ENCODE measurements around the gene QKI. TPM values are rescaled to one million over a fixed set of nuclear protein-coding genes. Genes with fewer than 3 reads are reported as not detected.
A peak's percentile ranks its signal among the peaks of the same experiment; 100 is the strongest.

The QKI gene
- total and polyA plus RNA-seq, 10 of the 15 experiments (the other 5 are each of a cell fraction or from before 2014, with no cell fraction given): 4.7 to 72.5 (median 38.9) TPM

DNA sequence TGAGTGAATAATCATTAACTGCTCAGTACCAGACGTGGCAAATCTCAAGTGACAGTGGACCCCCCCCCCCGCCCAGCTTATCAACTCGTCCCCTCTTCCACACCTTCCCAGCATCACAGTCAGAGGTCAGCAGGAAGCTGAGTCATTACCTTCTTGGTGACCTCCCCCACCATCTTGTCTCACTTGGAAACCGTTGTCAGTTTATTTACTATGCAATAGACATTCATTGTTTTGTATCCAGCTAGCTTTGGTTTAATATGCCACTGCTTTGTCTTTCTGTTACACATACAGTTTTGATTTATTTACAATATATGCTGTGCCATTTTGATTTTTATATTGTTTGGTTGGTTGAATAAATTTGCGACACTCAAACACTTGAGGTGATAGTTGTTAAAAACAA, 158.1 kb downstream of the QKI start:
- H3K9ac ChIP-seq (ENCODE audit: control insufficient read depth, insufficient read depth, low read length): no peak overlapping the region
- ChIA-PET RAD21 (ENCODE audit: unreplicated experiment) (no interaction called here), CTCF (no interaction called here), POLR2A (no interaction called here), SMC1A (ENCODE audit: uncharacterized antibody, unreplicated experiment) (interaction anchor here (1.3 to 1.4 kb wide), 2 partner anchors 18 to 160 kb away, joined by 3 read pairs; no protein-coding TSS in a partner anchor)
- no peaks in the 10 kb centered on the region for H3K27me3 ChIP-seq (replicated peaks in 1 of 2; ENCODE audit: control insufficient read depth in 2 of 2, insufficient read depth in 2 of 2, low read length in 1 of 2)
- no peaks in the 10 kb centered on the region for H3K79me2 ChIP-seq (ENCODE audit: control insufficient read depth, insufficient read depth, low read length)
- FAIRE-seq (peak; percentile 91), ATAC-seq (no peak), DNase-seq (ENCODE audit: low read depth, low spot score) (no peak)
- in situ Hi-C loops (cut with MboI) (no loop called here), intact Hi-C loops (cut with micrococcal nuclease; ENCODE audit: unreplicated experiment) (no loop called here)
- no peaks in the 10 kb centered on the region for H3K9me3 ChIP-seq (replicated peaks; ENCODE audit: control insufficient read depth, insufficient read depth, low read length)
- no peak overlapping the region for H3K4me2 ChIP-seq (ENCODE audit: control insufficient read depth, insufficient read depth)
- H4K20me1 ChIP-seq (ENCODE audit: control insufficient read depth, insufficient read depth): no peaks in the 10 kb centered on the region
- no peak for TF ChIP-seq TCF3 (IDR thresholded peaks at IDR 0.05; ENCODE audit: borderline replicate concordance, insufficient read depth, low read depth, low read length)
- TF ChIP-seq CHD2 (IDR thresholded peaks at IDR 0.05; ENCODE audit: borderline replicate concordance, low read depth, low read length): no peak
- TF ChIP-seq, protein P1, sequence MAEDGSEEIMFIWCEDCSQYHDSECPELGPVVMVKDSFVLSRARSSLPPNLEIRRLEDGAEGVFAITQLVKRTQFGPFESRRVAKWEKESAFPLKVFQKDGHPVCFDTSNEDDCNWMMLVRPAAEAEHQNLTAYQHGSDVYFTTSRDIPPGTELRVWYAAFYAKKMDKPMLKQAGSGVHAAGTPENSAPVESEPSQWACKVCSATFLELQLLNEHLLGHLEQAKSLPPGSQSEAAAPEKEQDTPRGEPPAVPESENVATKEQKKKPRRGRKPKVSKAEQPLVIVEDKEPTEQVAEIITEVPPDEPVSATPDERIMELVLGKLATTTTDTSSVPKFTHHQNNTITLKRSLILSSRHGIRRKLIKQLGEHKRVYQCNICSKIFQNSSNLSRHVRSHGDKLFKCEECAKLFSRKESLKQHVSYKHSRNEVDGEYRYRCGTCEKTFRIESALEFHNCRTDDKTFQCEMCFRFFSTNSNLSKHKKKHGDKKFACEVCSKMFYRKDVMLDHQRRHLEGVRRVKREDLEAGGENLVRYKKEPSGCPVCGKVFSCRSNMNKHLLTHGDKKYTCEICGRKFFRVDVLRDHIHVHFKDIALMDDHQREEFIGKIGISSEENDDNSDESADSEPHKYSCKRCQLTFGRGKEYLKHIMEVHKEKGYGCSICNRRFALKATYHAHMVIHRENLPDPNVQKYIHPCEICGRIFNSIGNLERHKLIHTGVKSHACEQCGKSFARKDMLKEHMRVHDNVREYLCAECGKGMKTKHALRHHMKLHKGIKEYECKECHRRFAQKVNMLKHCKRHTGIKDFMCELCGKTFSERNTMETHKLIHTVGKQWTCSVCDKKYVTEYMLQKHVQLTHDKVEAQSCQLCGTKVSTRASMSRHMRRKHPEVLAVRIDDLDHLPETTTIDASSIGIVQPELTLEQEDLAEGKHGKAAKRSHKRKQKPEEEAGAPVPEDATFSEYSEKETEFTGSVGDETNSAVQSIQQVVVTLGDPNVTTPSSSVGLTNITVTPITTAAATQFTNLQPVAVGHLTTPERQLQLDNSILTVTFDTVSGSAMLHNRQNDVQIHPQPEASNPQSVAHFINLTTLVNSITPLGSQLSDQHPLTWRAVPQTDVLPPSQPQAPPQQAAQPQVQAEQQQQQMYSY (CRISPR knock-in tag; IDR thresholded peaks at IDR 0.05): no peak
- no peak for TF ChIP-seq MTA3 (IDR thresholded peaks at IDR 0.05; ENCODE audit: borderline replicate concordance, low read length)
- H3K4me3 ChIP-seq: no peak overlapping the region
- no peaks in the 10 kb centered on the region for H3K36me3 ChIP-seq (ENCODE audit: control insufficient read depth in 2 of 2, insufficient read depth in 2 of 2, low read length in 1 of 2)
- no peaks in the 10 kb centered on the region for H3K4me1 ChIP-seq (ENCODE audit: control insufficient read depth, insufficient read depth, low read length)
- no peak overlapping the region for H3K27ac ChIP-seq (ENCODE audit: control insufficient read depth, insufficient read depth)
- no TSS peak for BruUV-seq (replicated peaks)
- 95% methylated on average over 2 of the region's 5 CpGs for WGBS (ENCODE audit: insufficient coverage, insufficient replicate concordance, low lambda C conversion rate, missing lambda C conversion rate)
- H2AFZ ChIP-seq (ENCODE audit: control insufficient read depth, low read depth, low read length): no peak overlapping the region
